Retinal pigment epithelial cell (primary cell): ENCODE measurements around the gene TBX20.
A peak's percentile ranks its signal among the peaks of the same experiment; 100 is the strongest.
"Not testable (repeated sequence)": the region's sequence is repeated elsewhere in the genome, so short reads cannot be mapped to it uniquely, and the experiment has no call there.

Experiments used
- DNase-seq: peaks from one replicate; pipeline ENCODE4 v3.0.0-alpha.2; 2010; ENCODE audit warnings: low read depth
- H3K4me3 ChIP-seq: 2 replicates; pipeline ENCODE4 v1.5.1; 2011; ENCODE audit warnings: mild to moderate bottlenecking, low read length, control low read depth, moderate library complexity
- CTCF ChIP-seq: conservative IDR thresholded peaks from 2 replicates; pipeline ENCODE4 v1.5.1; 2011; ENCODE audit warnings: low read depth, low read length, control low read depth, inconsistent platforms

Gene TBX20

GRCh38 chr7:35185908-35186731, 67.8 kb downstream of the TBX20 start:
- DNase-seq = no peak

GRCh38 chr7:35185578-35185907, 68.4 kb downstream of the TBX20 start:
- not testable (repeated sequence) for DNase-seq
- peak; percentile 40 for TF ChIP-seq CTCF
- H3K4me3 ChIP-seq = peak overlapping the region; percentile 59

More at GRCh38 chr7:35185908-35186731, 67.8 kb downstream of the TBX20 start:
- TF ChIP-seq CTCF = no peak
- H3K4me3 ChIP-seq = peak overlapping the region; percentile 59

- not testable (repeated sequence) for DNase-seq
- H3K4me3 ChIP-seq = peak overlapping the region; percentile 59
These were observed 68.9 kb downstream of the TBX20 start for GRCh38 chr7:35184961-35185360.

GRCh38 chr7:35183873-35184503, 69.9 kb downstream of the TBX20 start:
- H3K4me3 ChIP-seq, DNase-seq: not testable (repeated sequence)

- not testable (repeated sequence) for DNase-seq, H3K4me3 ChIP-seq
These were observed 73.2 kb downstream of the TBX20 start for GRCh38 chr7:35180665-35181064.

GRCh38 chr7:35173176-35173575, 80.7 kb downstream of the TBX20 start:
- DNase-seq, H3K4me3 ChIP-seq: not testable (repeated sequence)

GRCh38 chr7:35172131-35172530, 81.8 kb downstream of the TBX20 start:
- not testable (repeated sequence) for DNase-seq, H3K4me3 ChIP-seq

GRCh38 chr7:35167658-35168057, 86.2 kb downstream of the TBX20 start:
- not testable (repeated sequence) for DNase-seq, H3K4me3 ChIP-seq

GRCh38 chr7:35167158-35167557, 86.7 kb downstream of the TBX20 start:
- H3K4me3 ChIP-seq, DNase-seq: not testable (repeated sequence)

GRCh38 chr7:35161059-35161740, 92.7 kb downstream of the TBX20 start:
- DNase-seq = not testable (repeated sequence)

More at GRCh38 chr7:35161059-35161740, 92.7 kb downstream of the TBX20 start:
- H3K4me3 ChIP-seq = not testable (repeated sequence)
